NB4 (cell line): Measurements from ENCODE around the gene RGS3.

Experiments used
- CTCF ChIP-seq: IDR thresholded peaks from one replicate; pipeline ENCODE4 v1.5.1; 2012; ENCODE audit warnings: low read depth, low read length
- MAX ChIP-seq: IDR thresholded peaks from 2 replicates; pipeline ENCODE4 v1.6.1; 2011; ENCODE audit warnings: low read depth, low read length
- POLR2A ChIP-seq: IDR thresholded peaks from 2 replicates; pipeline ENCODE4 v1.6.1; 2011; ENCODE audit warnings: mild to moderate bottlenecking; ENCODE audit not compliant: insufficient read length; ENCODE audit errors: extremely low read depth

- TF ChIP-seq MAX (no peak), CTCF (no peak), POLR2A (no peak)
These were observed 148.1 kb downstream of the RGS3 start for GRCh38 chr9:113611461-113612215.
